ENCODE results near the gene INSC. TPM values are rescaled to one million over a fixed set of nuclear protein-coding genes. Genes with fewer than 3 reads are reported as not detected.

The INSC gene
- total and polyA plus RNA-seq, 2 of the 8 experiments (the other 6 are each of a cell fraction or from before 2014, with no cell fraction given), result 0.58 to 0.59 TPM

DNA sequence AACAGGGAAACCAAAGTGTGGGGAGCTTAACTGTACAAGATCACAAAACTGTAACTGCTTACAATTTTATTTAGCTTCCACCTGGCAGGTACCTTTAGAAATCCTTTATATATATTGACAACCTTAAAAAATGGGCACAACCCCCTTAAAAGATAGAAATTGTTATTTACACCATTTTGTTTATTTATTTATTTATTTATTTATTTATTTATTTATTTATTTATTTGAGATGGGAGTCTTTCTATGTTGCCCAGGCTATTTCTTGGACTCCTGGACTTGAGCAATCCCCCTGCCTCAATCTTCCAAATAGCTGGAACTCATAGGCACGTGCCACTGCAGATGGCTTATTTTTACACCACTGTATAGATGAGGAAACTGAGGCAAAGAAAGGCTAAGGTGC lies 74.5 kb downstream of the INSC start:
- DNase-seq (ENCODE audit: low read depth in 1 of 2, low spot score in 2 of 2) (no peak), FAIRE-seq (no peak)
- no peak overlapping the region for H3K23ac ChIP-seq (ENCODE audit: insufficient read length)
- H2BK20ac ChIP-seq (ENCODE audit: low read length), result no peak overlapping the region
- H3K56ac ChIP-seq (replicated peaks; ENCODE audit: insufficient read length, low read depth, low read length), result no peak overlapping the region
- ChIA-PET CTCF (ENCODE audit: partially characterized antibody) (interaction anchor here (1.1 to 3.7 kb wide), 5 partner anchors 9 to 441 kb away, joined by 3 to 15 read pairs (median 8); no protein-coding TSS in a partner anchor), POLR2A (ENCODE audit: partially characterized antibody) (no interaction called here)
- H3K36me3 ChIP-seq (ENCODE audit: control insufficient read depth in 2 of 4, insufficient read depth in 4 of 4, low read length in 3 of 4), result no peaks in the 10 kb centered on the region
- no peak overlapping the region for H2BK5ac ChIP-seq (ENCODE audit: low read depth, low read length)
- no peaks in the 10 kb centered on the region for H3K23me2 ChIP-seq (ENCODE audit: low read depth, low read length)
- H3K18ac ChIP-seq (ENCODE audit: extremely low read depth, low read length), result no peak overlapping the region
- H3K27ac ChIP-seq (ENCODE audit: low read depth, low read length), result no peak overlapping the region
- 0 out of 7 replicates have a peak, but pooled peaks cover 0 to 2% (median 0%) of the 10 kb centered on the region in 4 experiments for H3K4me1 ChIP-seq (replicated peaks in 1 of 4; ENCODE audit: control insufficient read depth in 3 of 4, insufficient read depth in 4 of 4, low read length in 3 of 4)
- no peak overlapping the region for H2BK15ac ChIP-seq (ENCODE audit: low read length)
- TF ChIP-seq, protein P1, sequence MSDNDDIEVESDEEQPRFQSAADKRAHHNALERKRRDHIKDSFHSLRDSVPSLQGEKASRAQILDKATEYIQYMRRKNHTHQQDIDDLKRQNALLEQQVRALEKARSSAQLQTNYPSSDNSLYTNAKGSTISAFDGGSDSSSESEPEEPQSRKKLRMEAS (IDR thresholded peaks at IDR 0.05), result no peak
- TF ChIP-seq BRCA1 (IDR thresholded peaks at IDR 0.05; ENCODE audit: low read depth, low read length) (no peak), CREB1 (IDR thresholded peaks at IDR 0.05) (no peak), NANOG (IDR thresholded peaks at IDR 0.05; ENCODE audit: insufficient read depth, low read depth, low read length, poor library complexity, severe bottlenecking) (no peak), JUN (IDR thresholded peaks at IDR 0.05; ENCODE audit: low read depth, low read length) (no peak), CHD2 (IDR thresholded peaks at IDR 0.05; ENCODE audit: low read length) (no peak), RNF2 (IDR thresholded peaks at IDR 0.05; ENCODE audit: borderline replicate concordance, low read depth, low read length, missing control alignments, poor library complexity, severe bottlenecking) (no peak), TAF1 (IDR thresholded peaks at IDR 0.05; ENCODE audit: low read depth, low read length) (no peak)
- H3K79me2 ChIP-seq (ENCODE audit: control insufficient read depth in 1 of 2, insufficient read depth in 2 of 2, low read length in 2 of 2), result no peaks in the 10 kb centered on the region
- H3K4ac ChIP-seq (replicated peaks; ENCODE audit: insufficient read length, low read depth, low read length), result no peak overlapping the region
- H4K5ac ChIP-seq (ENCODE audit: insufficient read length, low read depth, low read length), result no peak overlapping the region
- H2BK12ac ChIP-seq (ENCODE audit: low read depth, low read length), result no peak overlapping the region
- H3K9me3 ChIP-seq (ENCODE audit: insufficient read depth in 2 of 2, low read depth in 1 of 2, low read length in 1 of 2), result no peaks in the 10 kb centered on the region
- H2AK5ac ChIP-seq (ENCODE audit: low read depth, low read length), result no peak overlapping the region
- H2AFZ ChIP-seq (ENCODE audit: low read length), result no peak overlapping the region
- H3K4me2 ChIP-seq (ENCODE audit: insufficient read depth in 1 of 2, low read depth in 2 of 2, low read length in 2 of 2), result no peak overlapping the region
- no peak overlapping the region for H4K91ac ChIP-seq (replicated peaks; ENCODE audit: insufficient read length, low read length)
- H3K9ac ChIP-seq (replicated peaks in 1 of 4; ENCODE audit: extremely low read depth in 1 of 4, low read depth in 3 of 4, low read length in 3 of 4), result no peak overlapping the region
- WGBS, 2 experiments (ENCODE audit: extremely low coverage in 1 of 2, insufficient coverage in 1 of 2, insufficient read length in 1 of 2, insufficient replicate concordance in 2 of 2, low coverage in 1 of 2, low lambda C conversion rate in 2 of 2, missing lambda C conversion rate in 1 of 2), result 95% methylated on average over 1 of the region's 1 CpG; no CpG with 5 or more reads in 1 of the 2 experiments
- no peaks in the 10 kb centered on the region for H3K27me3 ChIP-seq (replicated peaks in 1 of 4; ENCODE audit: control insufficient read depth in 3 of 4, extremely low read depth in 1 of 4, insufficient read depth in 3 of 4, low read length in 3 of 4)
- H4K20me1 ChIP-seq (replicated peaks in 1 of 2; ENCODE audit: control insufficient read depth in 1 of 2, insufficient read depth in 2 of 2, low read length in 2 of 2), result no peaks in the 10 kb centered on the region
- H3K79me1 ChIP-seq (ENCODE audit: low read depth, low read length), result no peaks in the 10 kb centered on the region
- no peak overlapping the region for H2BK120ac ChIP-seq (replicated peaks; ENCODE audit: low read depth, low read length)
- H4K8ac ChIP-seq (ENCODE audit: extremely low read depth, insufficient read depth, low read length), result no peak overlapping the region
- no peak overlapping the region for H3K4me3 ChIP-seq (ENCODE audit: extremely low read depth in 1 of 4, insufficient read depth in 2 of 4, low read depth in 3 of 4, low read length in 4 of 4)
- H3K14ac ChIP-seq (ENCODE audit: insufficient read length), result no peak overlapping the region
